Transverse colon (tissue), 4 donors: ENCODE data around the gene RNF130. TPM values are rescaled to one million over a fixed set of nuclear protein-coding genes. Genes with fewer than 3 reads are reported as not detected.

ENCODE experiments used
- DNase-seq: peaks from one replicate; pipeline ENCODE4 v3.0.0-alpha.2; 2019
- H3K27ac ChIP-seq, 4 donors: fragments of 200-600 bp; sonication (generic); 2 replicates each; pipeline ENCODE4 v1.5.1; 2016 to 2018; ENCODE audit warnings: inconsistent platforms in 4 of 4
- H3K27me3 ChIP-seq: fragments of 200-600 bp; sonication (generic); 2 replicates; pipeline ENCODE4 v1.5.1; 2017; ENCODE audit warnings: inconsistent platforms
- H3K36me3 ChIP-seq, 4 donors: fragments of 200-600 bp; sonication (generic); 2 replicates each; pipeline ENCODE4 v1.5.1; 2017 to 2019; ENCODE audit warnings: inconsistent platforms in 4 of 4
- H3K4me1 ChIP-seq, 4 donors: fragments of 200-600 bp; sonication (generic); 2 replicates each; pipeline ENCODE4 v1.5.1; 2017 to 2020; ENCODE audit warnings: inconsistent platforms in 4 of 4
- H3K4me3 ChIP-seq, 4 donors: fragments of 200-600 bp; sonication (generic); 1 replicate in 1 of 4; 2 replicates in 3 of 4; pipeline versions ENCODE4 v1.5.1 to v1.6.1; 2017 to 2019; ENCODE audit warnings: inconsistent platforms in 4 of 4
- H3K9me3 ChIP-seq, 2 donors: fragments of 200-600 bp; sonication (generic); 2 replicates each; pipeline ENCODE4 v1.5.1; 2017 to 2019; ENCODE audit warnings: inconsistent platforms in 2 of 2
- EP300 ChIP-seq: sonication (generic); formaldehyde crosslinking; IDR thresholded peaks from one replicate; pipeline ENCODE4 v1.6.1; 2017; ENCODE audit warnings: antibody characterized with exemption, low read depth
- POLR2A ChIP-seq: fragments of 450-650 bp; IDR thresholded peaks from one replicate; pipeline ENCODE4 v1.6.1; 2016; ENCODE audit warnings: antibody characterized with exemption, mild to moderate bottlenecking, moderate library complexity
- POLR2AphosphoS5 ChIP-seq, 3 donors: sonication (generic); formaldehyde crosslinking; IDR thresholded peaks; one replicate each; pipeline ENCODE4 v1.6.1; 2016; ENCODE audit warnings: antibody characterized with exemption in 3 of 3
- WGBS, 2 donors: methylation state at CpG; one replicate each; pipeline ENCODE4 v1.1.5; 2018; ENCODE audit warnings: low coverage in 1 of 2; 5-methylcytosine and 5-hydroxymethylcytosine counted together
- in situ Hi-C, 4 donors: fragments of 200-750 bp; cut with MboI; loops; one replicate each; pipeline versions ENCODE4 v1.15.0 to v1.15.1; 2017; ENCODE audit warnings: low sequenced_read_pairs in 3 of 4, low pct_ligation_motif_present in 1 of 4, low pct_unique_long_range_greater_than_20kb in 1 of 4
- intact Hi-C: fragments of 100-400 bp; cut with DNase I; formaldehyde crosslinking; loops from one replicate; pipeline ENCODE4 v1.15.1; 2023; ENCODE audit warnings: low total_unique reads
- total RNA-seq, 4 donors: library from RNA; depleted of rRNA; stranded (reverse); fragments of >200 nt; gene quantifications; one replicate each; pipeline ENCODE4 v1.1.0, GENCODE V29; 2016
- TF ChIP-seq, protein P1 (sequence below), 5 experiments: fragments of 200-600 bp in 3 of 5; fragments of 450-650 bp in 2 of 5; sonication (generic) in 3 of 5; IDR thresholded peaks; 1 replicate in 2 of 5; 2 replicates in 3 of 5; pipeline ENCODE4 v1.5.1; 2016 to 2017; ENCODE audit warnings: antibody characterized with exemption in 5 of 5, inconsistent platforms in 3 of 5, mild to moderate bottlenecking in 2 of 5, moderate library complexity in 1 of 5

The RNF130 gene
- total RNA-seq, 4 donors from 2014 or later = 62.2 to 95.2 (median 70.3) TPM

DNA sequence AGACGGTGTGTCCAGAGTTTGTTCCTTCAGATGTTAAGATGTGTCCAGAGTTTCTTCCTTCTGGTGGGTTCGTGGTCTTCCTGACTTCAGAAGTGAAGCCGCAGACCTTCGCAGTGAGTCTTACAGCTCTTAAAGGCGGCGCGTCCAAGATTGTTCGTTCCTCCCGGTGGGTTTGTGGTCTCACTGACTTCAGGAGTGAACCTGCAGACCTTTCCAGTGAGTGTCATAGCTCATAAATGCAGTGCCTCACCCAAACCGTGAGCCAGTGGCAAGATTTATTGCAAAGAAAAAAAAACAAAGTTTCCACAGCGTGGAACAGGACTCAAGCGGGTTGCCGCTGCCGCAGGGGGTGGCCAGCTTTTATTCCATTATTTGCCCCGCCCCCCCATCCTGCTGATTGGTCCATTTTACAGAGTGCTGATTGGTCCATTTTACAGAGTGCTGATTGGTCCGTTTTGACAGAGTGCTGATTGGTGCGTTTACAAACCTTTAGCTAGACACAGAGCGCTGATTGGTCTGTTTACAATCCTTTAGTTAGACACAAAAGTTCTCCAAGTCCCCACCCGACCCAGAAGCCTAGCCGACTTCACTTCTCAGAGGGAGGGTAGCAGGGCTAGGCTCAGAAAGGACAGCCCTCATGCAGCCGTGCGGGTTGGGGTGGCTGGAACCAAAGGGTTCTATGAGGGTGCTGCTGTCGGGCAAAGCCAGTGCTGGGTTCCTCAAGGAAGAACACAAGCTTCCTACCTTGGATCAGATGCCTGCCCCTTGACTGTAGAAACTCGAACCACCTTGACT lies 9.1 kb upstream of the RNF130 start:
- WGBS, 2 donors = 75 to 80% methylated on average over 2 to 24 of the region's 24 CpGs
- intact Hi-C loops = loop anchor here (10.0 kb wide), 1 partner anchor 414 kb away; the partner anchor contains the start of gene CNOT6
- Histone ChIP-seq H3K27ac (no peak overlapping the region), H3K36me3 (no peaks in the 10 kb centered on the region), H3K27me3 (peaks cover 10% of the 10 kb centered on the region), H3K9me3 (no peaks in the 10 kb centered on the region), H3K4me1 (peaks cover 0 to 12% (median 2%) of the 10 kb centered on the region in 4 donors), H3K4me3 (no peak overlapping the region)
- peak; percentile 20 for TF ChIP-seq POLR2A
- TF ChIP-seq POLR2AphosphoS5 (IDR thresholded peaks at IDR 0.05) = no peak
- no peak for TF ChIP-seq EP300
- DNase-seq = no peak
- in situ Hi-C loops = loop anchor here in 1 of 4 donors (25.0 kb wide), 2 partner anchors 93 to 168 kb away; partner anchors contain the start of gene TBC1D9B

DNA sequence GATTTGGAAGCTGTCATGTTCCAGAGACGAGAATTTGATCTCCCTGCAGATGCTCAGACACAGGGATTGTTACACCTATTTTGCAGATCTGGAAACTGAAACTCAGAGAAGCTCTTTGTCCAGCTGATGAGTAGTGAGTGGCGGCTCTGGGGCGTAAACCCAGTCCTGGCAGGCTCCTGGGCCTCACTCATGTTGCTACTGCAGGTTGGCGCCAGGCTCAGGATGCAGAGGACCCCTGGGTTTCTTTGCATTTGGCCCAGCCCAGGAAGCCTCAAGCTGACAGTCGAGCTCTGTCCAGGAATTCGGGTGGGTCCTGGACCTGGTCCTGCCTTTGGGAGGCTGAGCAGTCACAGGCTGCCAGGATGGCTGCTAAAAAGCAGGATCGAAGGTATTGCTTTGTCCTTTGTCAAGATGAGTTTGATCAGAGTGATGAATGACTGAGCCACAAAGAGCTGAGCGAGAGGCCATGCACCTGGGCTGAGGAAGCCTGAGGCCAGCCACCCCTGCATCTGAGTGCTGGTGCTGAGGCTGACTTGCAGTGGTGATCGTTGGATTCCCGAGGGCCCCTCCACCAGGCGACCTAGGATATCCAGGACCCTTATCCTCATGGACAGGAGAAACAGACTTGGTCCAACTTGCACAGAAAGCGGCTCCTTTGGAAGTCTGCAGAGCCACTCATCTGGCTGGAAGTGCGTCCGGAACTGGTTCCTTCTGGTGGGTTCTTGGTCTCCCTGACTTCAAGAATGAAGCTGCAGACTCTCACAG lies 8.3 kb upstream of the RNF130 start:
- WGBS, 2 donors = 82% methylated on average over 13 of the region's 14 CpGs; no CpG with 5 or more reads in 1 of the 2 donors
- TF ChIP-seq POLR2A (no peak), EP300 (no peak), POLR2AphosphoS5 (IDR thresholded peaks at IDR 0.05) (no peak)
- TF ChIP-seq, protein P1, sequence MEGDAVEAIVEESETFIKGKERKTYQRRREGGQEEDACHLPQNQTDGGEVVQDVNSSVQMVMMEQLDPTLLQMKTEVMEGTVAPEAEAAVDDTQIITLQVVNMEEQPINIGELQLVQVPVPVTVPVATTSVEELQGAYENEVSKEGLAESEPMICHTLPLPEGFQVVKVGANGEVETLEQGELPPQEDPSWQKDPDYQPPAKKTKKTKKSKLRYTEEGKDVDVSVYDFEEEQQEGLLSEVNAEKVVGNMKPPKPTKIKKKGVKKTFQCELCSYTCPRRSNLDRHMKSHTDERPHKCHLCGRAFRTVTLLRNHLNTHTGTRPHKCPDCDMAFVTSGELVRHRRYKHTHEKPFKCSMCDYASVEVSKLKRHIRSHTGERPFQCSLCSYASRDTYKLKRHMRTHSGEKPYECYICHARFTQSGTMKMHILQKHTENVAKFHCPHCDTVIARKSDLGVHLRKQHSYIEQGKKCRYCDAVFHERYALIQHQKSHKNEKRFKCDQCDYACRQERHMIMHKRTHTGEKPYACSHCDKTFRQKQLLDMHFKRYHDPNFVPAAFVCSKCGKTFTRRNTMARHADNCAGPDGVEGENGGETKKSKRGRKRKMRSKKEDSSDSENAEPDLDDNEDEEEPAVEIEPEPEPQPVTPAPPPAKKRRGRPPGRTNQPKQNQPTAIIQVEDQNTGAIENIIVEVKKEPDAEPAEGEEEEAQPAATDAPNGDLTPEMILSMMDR (IDR thresholded peaks at IDR 0.05) = no peak
- no peak overlapping the region for H3K27ac ChIP-seq
- H3K9me3 ChIP-seq = no peaks in the 10 kb centered on the region
- H3K36me3 ChIP-seq = no peaks in the 10 kb centered on the region
- H3K4me1 ChIP-seq = peaks cover 0 to 4% (median 0%) of the 10 kb centered on the region in 4 donors
- H3K27me3 ChIP-seq = peaks cover 10% of the 10 kb centered on the region
- no peak for DNase-seq
- in situ Hi-C loops = loop anchor here in 1 of 4 donors (25.0 kb wide), 2 partner anchors 93 to 168 kb away; partner anchors contain the start of gene TBC1D9B
- intact Hi-C loops = loop anchor here (10.0 kb wide), 1 partner anchor 415 kb away; the partner anchor contains the start of gene CNOT6
- H3K4me3 ChIP-seq = no peak overlapping the region

DNA sequence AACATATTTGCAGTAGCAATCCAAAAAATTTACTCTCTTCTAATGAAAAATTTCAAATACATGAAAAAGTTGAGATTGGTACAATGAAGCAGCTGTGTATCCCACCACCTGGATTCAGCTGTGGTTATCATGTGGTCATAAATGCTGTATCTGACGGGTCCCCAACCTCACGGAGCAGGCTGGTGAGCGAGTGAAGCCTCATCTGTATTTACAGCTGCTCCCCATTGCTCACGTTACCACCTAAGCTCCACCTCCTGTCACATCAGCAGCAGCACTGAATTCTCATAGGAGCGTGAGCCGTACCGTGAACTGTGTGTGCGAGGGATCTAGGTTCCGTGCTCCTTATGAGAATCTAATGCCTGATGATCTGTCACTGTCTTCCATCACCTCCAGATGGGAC lies 6.8 kb upstream of the RNF130 start:
- Histone ChIP-seq H3K36me3 (no peaks in the 10 kb centered on the region), H3K27me3 (peaks cover 10% of the 10 kb centered on the region), H3K9me3 (no peaks in the 10 kb centered on the region), H3K4me1 (no peaks in the 10 kb centered on the region), H3K4me3 (no peak overlapping the region), H3K27ac (no peak overlapping the region)
- WGBS, 2 donors = 66 to 81% methylated on average over 9 of the region's 9 CpGs
- in situ Hi-C loops (loop anchor here in 1 of 4 donors (25.0 kb wide), 2 partner anchors 91 to 166 kb away; partner anchors contain the start of gene TBC1D9B), intact Hi-C loops (no loop called here)
- TF ChIP-seq POLR2AphosphoS5 (IDR thresholded peaks at IDR 0.05) (no peak), POLR2A (no peak), EP300 (no peak)
- TF ChIP-seq, protein P1 (IDR thresholded peaks at IDR 0.05) = no peak
- no peak for DNase-seq

DNA sequence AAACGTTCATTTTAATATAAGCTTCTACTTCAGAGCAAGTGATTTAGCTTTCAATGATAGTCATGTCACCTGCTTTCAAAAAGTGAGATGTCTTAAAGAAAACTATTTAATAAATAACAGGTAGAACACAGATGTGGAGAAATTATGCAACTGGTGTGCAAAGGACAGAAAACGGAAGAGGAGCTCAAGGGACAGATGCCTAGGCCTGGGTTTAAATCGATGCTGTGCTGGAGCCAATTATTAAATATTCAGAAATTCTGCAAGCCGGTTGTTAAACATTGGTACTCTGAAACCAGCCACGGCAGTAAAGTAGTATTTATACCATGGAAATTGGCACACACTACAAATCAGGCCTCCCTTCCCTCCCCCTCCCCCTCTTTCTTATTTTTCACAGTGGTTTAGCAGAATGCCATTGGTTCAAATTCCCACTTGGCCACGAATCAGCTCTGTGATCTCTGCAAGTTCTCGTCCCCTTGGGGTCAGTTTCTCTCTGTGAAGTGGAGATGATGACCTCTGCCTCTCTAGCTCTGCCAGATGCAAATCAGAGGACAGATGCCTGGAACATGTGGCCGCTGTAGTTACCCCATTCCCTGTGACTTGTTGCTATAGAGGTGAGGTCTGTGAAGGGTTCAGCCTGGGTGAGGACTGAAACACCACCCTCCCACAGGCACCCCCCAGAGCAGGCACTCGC lies 6.2 kb upstream of the RNF130 start:
- Histone ChIP-seq H3K4me1 (no peaks in the 10 kb centered on the region), H3K27me3 (peaks cover 10% of the 10 kb centered on the region), H3K9me3 (no peaks in the 10 kb centered on the region), H3K36me3 (no peaks in the 10 kb centered on the region), H3K27ac (no peak overlapping the region), H3K4me3 (no peak overlapping the region)
- TF ChIP-seq, protein P1 (IDR thresholded peaks at IDR 0.05) = no peak
- TF ChIP-seq POLR2AphosphoS5 (IDR thresholded peaks at IDR 0.05) (no peak), EP300 (no peak), POLR2A (no peak)
- no peak for DNase-seq
- WGBS, 2 donors = 80 to 83% methylated on average over 5 to 9 of the region's 9 CpGs
- intact Hi-C loops (no loop called here), in situ Hi-C loops (loop anchor here in 1 of 4 donors (25.0 kb wide), 2 partner anchors 90 to 165 kb away; partner anchors contain the start of gene TBC1D9B)
